ENCODE results near the gene KCNIP1.

KCNIP1 gene

GRCh38 chr5:170483701-170484458 is 19.9 kb upstream of the KCNIP1 start:
- DNase-seq (ENCODE audit: low read depth) = no peak

DNA sequence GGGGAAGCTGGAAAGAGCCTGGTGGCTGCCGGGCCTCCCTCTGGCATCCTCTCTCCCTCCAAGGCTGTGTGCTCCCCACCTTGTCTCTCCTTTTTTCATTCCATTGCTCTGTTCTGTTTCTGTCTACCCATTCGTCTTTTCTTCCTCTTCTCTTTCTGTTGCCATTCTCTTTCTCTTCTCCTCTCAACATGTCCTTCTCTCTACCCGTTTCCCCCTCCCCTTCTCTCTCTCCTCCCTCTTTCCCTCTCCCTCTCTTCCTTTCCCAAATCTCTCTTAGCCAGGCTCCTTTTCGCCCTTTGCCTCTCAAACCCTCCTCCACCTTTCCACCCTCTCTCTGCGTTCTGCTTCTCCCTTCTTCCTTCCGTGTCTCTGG is 19.4 kb upstream of the KCNIP1 start:
- DNase-seq (ENCODE audit: low read depth) = no peak

GRCh38 chr5:170484847-170485615 is 18.8 kb upstream of the KCNIP1 start:
- DNase-seq (ENCODE audit: low read depth) = no peak

GRCh38 chr5:170485616-170485911 is 18.3 kb upstream of the KCNIP1 start:
- DNase-seq (ENCODE audit: low read depth) = no peak

- DNase-seq (ENCODE audit: low read depth) = no peak
Observed at GRCh38 chr5:170486371-170486770, 17.4 kb upstream of the KCNIP1 start.

DNA sequence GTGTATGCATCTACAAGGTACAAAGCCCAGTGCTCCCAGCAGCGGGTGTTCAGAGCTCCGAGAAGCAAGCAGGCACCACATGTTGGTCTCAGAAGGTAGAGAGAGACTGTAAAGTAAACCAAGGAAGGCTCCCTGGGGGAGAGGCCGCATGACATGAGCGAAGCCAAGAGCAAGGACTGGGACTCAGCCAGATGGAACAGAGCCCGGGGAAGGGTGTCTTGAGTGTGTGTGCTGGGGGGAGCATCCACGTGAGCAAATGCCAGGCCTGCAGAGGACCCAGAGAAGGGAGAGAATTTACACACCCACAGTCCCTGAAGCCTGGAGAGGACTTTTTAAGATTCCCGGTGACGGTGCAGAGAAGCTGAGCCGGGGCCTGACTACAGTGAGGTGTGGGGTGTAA is 15.2 kb upstream of the KCNIP1 start:
- DNase-seq (ENCODE audit: low read depth) = no peak

GRCh38 chr5:170489199-170489598 is 14.6 kb upstream of the KCNIP1 start:
- DNase-seq (ENCODE audit: low read depth) = no peak

DNA sequence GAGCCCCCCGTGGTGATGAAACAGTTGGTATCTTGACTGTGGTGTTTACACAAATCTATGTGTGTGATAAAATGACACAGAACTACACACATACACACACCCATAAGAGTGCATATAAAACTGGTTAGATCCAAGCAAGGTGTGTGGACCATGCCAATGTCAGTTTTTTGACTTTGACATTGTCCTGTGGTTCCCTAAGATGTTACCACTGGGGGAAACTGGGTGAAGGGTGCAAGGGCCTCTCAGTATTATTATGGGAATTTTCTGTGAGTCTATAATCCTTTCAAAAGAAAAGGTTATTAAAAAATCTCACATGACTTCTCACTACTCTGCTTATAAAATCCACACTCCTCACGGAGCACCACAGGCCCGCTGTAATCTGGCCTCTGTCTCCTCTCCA is 13.4 kb upstream of the KCNIP1 start:
- DNase-seq (ENCODE audit: low read depth) = no peak

DNA sequence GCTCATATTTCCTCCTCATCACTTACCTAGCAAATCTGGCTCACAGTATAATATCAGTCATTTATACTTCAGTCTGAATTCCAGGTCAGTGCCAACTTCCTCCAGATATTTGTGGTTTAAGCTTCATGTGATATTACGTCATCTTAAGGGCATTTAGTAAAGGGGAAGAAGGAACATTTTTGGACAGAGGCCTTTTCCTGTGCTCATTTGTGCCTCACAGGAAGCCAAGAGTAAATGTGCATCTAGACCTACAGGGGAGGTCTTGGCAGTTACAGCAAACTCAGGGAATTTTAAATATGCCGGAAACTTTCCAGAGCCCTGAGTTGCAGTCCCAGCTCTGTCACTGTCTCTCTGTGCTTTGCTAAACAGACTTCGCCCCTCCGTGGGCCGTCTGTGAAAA is 12.3 kb upstream of the KCNIP1 start:
- no peak for DNase-seq (ENCODE audit: low read depth)

- DNase-seq (ENCODE audit: low read depth) = no peak
Observed at GRCh38 chr5:170493028-170493820, 10.6 kb upstream of the KCNIP1 start.

DNA sequence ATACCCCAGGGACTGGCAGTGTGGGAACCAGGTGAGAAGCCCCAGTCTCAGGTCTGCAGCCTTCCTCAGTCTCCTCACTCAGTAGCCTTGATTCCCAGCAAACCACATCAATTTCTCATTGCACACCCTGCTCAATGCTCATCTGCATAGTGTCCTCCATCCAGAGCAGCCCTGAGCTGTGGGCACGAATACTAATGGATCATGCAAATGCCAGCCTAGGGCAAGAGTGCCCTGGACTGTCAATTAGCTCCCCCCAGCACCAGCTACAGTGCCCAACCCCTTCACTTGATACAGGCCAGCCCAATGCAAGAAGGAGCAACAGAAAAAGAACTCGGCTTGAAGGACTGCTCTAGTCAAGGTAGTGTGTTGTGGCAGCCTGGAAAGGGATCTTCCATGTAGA is 9.8 kb upstream of the KCNIP1 start:
- no peak for DNase-seq (ENCODE audit: low read depth)

DNA sequence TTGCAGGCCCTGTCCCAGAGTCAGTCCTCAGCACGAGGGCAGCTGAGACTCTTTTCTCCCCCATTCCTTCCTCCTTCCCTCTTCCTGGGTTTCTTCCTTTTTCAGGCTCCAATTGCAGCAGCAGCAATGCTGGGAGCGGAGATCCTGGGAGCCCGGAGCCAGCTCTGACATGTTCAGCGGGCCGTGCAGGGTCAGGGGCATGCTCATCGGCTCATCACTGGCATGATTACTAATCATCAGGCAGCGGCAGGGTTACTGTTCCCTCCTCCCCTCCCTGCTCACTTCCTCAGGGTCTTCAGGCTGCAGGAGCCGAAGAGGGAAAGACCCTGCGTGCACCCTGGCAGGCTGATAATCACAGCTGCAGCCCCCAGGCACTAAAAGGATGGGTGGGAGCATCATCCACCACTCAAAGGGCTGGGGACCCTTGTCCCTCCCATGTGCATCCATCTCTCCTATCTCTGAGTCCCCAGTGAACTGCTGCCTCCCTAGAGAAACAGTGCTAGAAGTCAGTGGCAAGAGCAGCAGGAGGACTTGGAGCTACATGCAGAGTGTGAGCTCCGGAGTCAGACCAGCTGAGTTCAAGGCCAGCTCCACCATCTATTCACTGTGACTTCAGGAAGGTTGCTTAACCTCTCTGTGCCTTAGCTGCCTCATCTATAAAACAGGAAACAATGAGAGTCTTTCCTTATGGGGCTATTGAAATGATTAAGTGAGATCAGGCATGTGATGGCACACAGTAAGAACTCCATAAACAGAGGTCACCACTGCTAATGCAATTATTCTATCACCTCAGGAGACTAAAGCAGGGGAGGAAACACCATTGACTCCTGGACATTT is 7.8 kb upstream of the KCNIP1 start:
- no peak for DNase-seq (ENCODE audit: low read depth)

- DNase-seq (ENCODE audit: low read depth) = no peak
Observed at GRCh38 chr5:170496662-170497028, 7.2 kb upstream of the KCNIP1 start.

- no peak for DNase-seq (ENCODE audit: low read depth)
Observed at GRCh38 chr5:170497311-170498038, 6.3 kb upstream of the KCNIP1 start.

GRCh38 chr5:170498811-170499351 is 4.9 kb upstream of the KCNIP1 start:
- DNase-seq (ENCODE audit: low read depth) = no peak

DNA sequence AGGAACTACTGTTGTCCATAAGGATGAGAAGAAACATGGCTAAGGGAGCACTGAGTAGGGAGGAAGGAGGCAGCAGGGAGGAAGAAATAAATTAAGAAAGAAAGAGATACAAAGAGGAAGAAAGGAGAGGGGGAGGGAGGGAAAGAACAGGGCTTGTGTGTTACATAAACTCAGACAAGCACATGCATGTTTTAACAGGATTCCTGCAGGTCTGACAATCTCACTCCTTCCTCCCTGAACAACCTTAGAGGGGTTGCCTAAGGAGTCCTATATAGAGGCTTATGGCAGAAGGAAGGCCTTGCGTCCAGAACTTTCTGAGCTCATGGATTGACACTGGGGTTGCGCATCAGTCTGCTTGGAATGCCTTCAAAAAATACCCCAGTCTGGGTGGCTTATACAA is 4.2 kb upstream of the KCNIP1 start:
- DNase-seq (ENCODE audit: low read depth) = no peak

- DNase-seq (ENCODE audit: low read depth) = no peak
Observed at GRCh38 chr5:170501361-170501760, 2.5 kb upstream of the KCNIP1 start.

DNA sequence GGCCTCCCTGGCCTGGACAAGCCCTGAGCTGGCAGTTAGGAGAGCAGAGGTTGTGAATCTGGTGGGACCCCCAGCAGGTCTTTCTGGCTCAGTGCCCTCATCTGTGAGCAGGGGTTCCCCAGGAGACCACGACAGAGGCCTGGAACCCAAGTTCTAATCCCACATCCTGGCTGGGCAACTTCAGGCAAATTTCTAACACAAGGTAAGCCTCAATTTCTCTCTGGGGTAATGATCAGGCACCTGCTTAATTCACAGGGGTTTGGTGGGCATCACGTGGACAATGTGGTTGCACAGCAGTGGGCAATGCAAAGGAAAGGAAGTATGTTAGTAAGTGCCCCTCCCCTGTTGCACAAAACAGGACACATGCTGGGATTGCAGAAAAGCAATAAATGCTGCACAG is 1.9 kb upstream of the KCNIP1 start:
- no peak for DNase-seq (ENCODE audit: low read depth)

DNA sequence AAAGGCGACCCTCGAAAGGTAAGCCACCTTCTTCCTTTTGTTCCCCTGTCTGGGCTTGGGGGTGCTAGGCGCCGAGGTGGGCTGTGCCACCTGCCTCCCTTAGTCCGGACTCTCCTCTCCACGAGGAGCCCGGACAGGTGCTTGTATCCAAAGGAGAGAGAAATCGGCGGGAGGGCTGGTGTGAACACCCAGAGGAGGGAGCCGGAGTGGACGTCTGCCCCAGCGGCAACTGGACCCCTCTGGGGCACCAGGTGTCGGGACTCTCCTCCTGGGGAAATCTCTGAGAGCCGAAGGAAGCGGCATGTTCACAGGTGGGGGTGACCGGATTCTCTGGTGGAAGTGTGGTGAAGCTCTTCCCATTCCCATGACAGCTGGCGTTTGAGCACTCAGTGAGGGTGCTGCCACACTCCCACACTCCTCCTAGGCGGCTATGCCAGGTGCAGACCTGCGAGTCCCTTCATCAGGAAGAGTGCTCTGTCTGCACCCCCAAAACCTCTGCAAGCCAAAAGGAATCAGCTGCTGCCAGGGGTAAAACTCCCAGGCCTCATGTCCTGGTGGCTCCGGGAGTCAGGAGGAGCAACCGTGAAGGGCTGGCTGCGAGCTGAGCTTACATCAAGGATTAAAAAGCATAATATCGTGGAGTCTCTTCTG is 921 bp downstream of the KCNIP1 start:
- DNase-seq (ENCODE audit: low read depth) = no peak

DNA sequence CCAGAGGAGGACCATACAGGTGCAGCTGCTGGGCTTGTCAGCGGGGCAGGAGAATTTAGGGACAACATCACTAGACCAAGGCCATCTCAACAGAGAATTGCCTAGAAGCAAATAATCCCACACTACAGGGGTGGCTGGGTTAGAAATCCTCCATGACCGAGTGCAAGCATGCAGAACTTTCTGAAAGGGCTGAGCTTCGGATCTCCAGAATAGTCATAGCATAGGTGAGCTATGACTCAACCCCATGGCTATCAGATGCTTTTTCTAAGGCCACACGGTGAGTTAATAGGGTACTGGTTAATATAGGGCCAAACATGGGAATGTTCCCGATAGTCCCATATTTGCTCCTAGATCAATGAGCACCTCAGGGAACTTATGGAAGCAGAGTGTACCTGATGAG is 4.2 kb downstream of the KCNIP1 start:
- DNase-seq (ENCODE audit: low read depth) = no peak
